Esophagus squamous epithelium (tissue), 5 donors: Measurements from ENCODE around the gene GRIK3. TPM values are rescaled to one million over a fixed set of nuclear protein-coding genes. Genes with fewer than 3 reads are reported as not detected.
"Not testable (repeated sequence)": the region's sequence is repeated elsewhere in the genome, so short reads cannot be mapped to it uniquely, and the experiment has no call there.

Source experiments
- DNase-seq: peaks from one replicate; lab custom pipeline; 2025; lab: John Stamatoyannopoulos, UW
- H3K27ac ChIP-seq, 4 donors: fragments of 200-600 bp; sonication (generic); one replicate each; pipeline ENCODE4 v1.5.1; 2016 to 2019; ENCODE audit warnings: mild to moderate bottlenecking in 1 of 4
- H3K27me3 ChIP-seq, 4 donors: fragments of 200-600 bp; sonication (generic); 1 replicate in 3 of 4; 2 replicates in 1 of 4; pipeline versions ENCODE4 v1.5.1 to v1.6.0; 2017 to 2021; ENCODE audit warnings: antibody characterized with exemption in 1 of 4
- H3K36me3 ChIP-seq, 3 donors: fragments of 200-600 bp; sonication (generic); one replicate each; pipeline ENCODE4 v1.5.1; 2016 to 2019
- H3K4me1 ChIP-seq, 3 donors: fragments of 200-600 bp; sonication (generic); one replicate each; pipeline ENCODE4 v1.5.1; 2017 to 2019
- H3K4me3 ChIP-seq, 4 donors: fragments of 200-600 bp; sonication (generic); 1 replicate in 3 of 4; 2 replicates in 1 of 4; pipeline ENCODE4 v1.5.1; 2016 to 2019; ENCODE audit warnings: mild to moderate bottlenecking in 2 of 4, moderate library complexity in 1 of 4
- H3K9me3 ChIP-seq, 3 donors: fragments of 200-600 bp; sonication (generic); one replicate each; pipeline ENCODE4 v1.5.1; 2016 to 2019
- CTCF ChIP-seq, 6 experiments: fragments of 450-650 bp in 4 of 6; fragments of 200-600 bp in 2 of 6; sonication (generic) in 2 of 6; IDR thresholded peaks; one replicate each; pipeline ENCODE4 v1.5.1; 2016 to 2019; ENCODE audit warnings: antibody characterized with exemption in 6 of 6, mild to moderate bottlenecking in 4 of 6, moderate library complexity in 4 of 6
- POLR2A ChIP-seq, 4 donors: fragments of 450-650 bp; IDR thresholded peaks; one replicate each; pipeline ENCODE4 v1.6.1; 2017; ENCODE audit warnings: antibody characterized with exemption in 4 of 4, mild to moderate bottlenecking in 4 of 4, moderate library complexity in 3 of 4
- WGBS, 2 donors: methylation state at CpG; one replicate each; pipeline ENCODE4 v1.1.5; 2018; 5-methylcytosine and 5-hydroxymethylcytosine counted together
- intact Hi-C: fragments of 100-400 bp; cut with DNase I; formaldehyde crosslinking; loops from one replicate; pipeline ENCODE4 v1.15.0; 2022
- total RNA-seq, 4 donors: library from RNA; depleted of rRNA; stranded (reverse); fragments of >200 nt; gene quantifications; one replicate each; pipeline ENCODE4 v1.1.0, GENCODE V29; 2016
- donor health status: DM: yes; HTN: yes; CAD: no.

GRIK3 gene
- total RNA-seq, 4 donors from 2014 or later = 0.11 to 0.38 (median 0.21) TPM; not detected in 1

GRCh38 chr1:36911561-36912364 lies 122.6 kb downstream of the GRIK3 start:
- Histone ChIP-seq H3K27ac (no peak overlapping the region), H3K27me3 (peaks cover 0 to 37% (median 0%) of the 10 kb centered on the region in 4 donors), H3K36me3 (no peaks in the 10 kb centered on the region), H3K4me1 (no peaks in the 10 kb centered on the region), H3K9me3 (no peaks in the 10 kb centered on the region), H3K4me3 (no peak overlapping the region)
- DNase-seq = no peak
- intact Hi-C loops = no loop called here
- WGBS, 2 donors = 72 to 74% methylated on average over 17 to 19 of the region's 21 CpGs
- TF ChIP-seq POLR2A (IDR thresholded peaks at IDR 0.05) (no peak), CTCF (IDR thresholded peaks at IDR 0.05) (no peak)

- no peaks in the 10 kb centered on the region for H3K9me3 ChIP-seq
- H3K4me3 ChIP-seq = no peak overlapping the region
- H3K27ac ChIP-seq = no peak overlapping the region
- no peaks in the 10 kb centered on the region for H3K4me1 ChIP-seq
- WGBS, 2 donors = 59 to 71% methylated on average over 8 to 9 of the region's 9 CpGs
- no peaks in the 10 kb centered on the region for H3K36me3 ChIP-seq
- no peak for DNase-seq
- no peak for TF ChIP-seq CTCF (IDR thresholded peaks at IDR 0.05)
- no peak for TF ChIP-seq POLR2A (IDR thresholded peaks at IDR 0.05)
- peaks cover 0 to 37% (median 0%) of the 10 kb centered on the region in 4 donors for H3K27me3 ChIP-seq
- intact Hi-C loops = no loop called here
Observed at GRCh38 chr1:36910886-36911540, 123.3 kb downstream of the GRIK3 start.

- no peak for DNase-seq
- WGBS, 2 donors = 43 to 56% methylated on average over 9 of the region's 10 CpGs
- Histone ChIP-seq H3K27me3 (peaks cover 0 to 37% (median 0%) of the 10 kb centered on the region in 4 donors), H3K36me3 (no peaks in the 10 kb centered on the region), H3K27ac (no peak overlapping the region), H3K9me3 (no peaks in the 10 kb centered on the region), H3K4me1 (no peaks in the 10 kb centered on the region), H3K4me3 (no peak overlapping the region)
- intact Hi-C loops = no loop called here
- TF ChIP-seq CTCF (IDR thresholded peaks at IDR 0.05) (no peak), POLR2A (IDR thresholded peaks at IDR 0.05) (no peak)
Observed at GRCh38 chr1:36909946-36910725, 124.2 kb downstream of the GRIK3 start.

- peaks cover 0 to 37% (median 0%) of the 10 kb centered on the region in 4 donors for H3K27me3 ChIP-seq
- 82 to 90% methylated on average over 8 to 10 of the region's 10 CpGs for WGBS, 2 donors
- H3K4me3 ChIP-seq, H3K36me3 ChIP-seq, H3K9me3 ChIP-seq, intact Hi-C loops, DNase-seq, H3K27ac ChIP-seq, H3K4me1 ChIP-seq: not testable (repeated sequence)
Observed at GRCh38 chr1:36909359-36909758, 125.0 kb downstream of the GRIK3 start.

GRCh38 chr1:36908096-36908495 lies 126.2 kb downstream of the GRIK3 start:
- Histone ChIP-seq H3K4me1 (no peaks in the 10 kb centered on the region), H3K27ac (no peak overlapping the region), H3K36me3 (no peaks in the 10 kb centered on the region), H3K9me3 (no peaks in the 10 kb centered on the region), H3K4me3 (no peak overlapping the region), H3K27me3 (peaks cover 0 to 27% (median 0%) of the 10 kb centered on the region in 4 donors)
- no peak for DNase-seq
- 69 to 75% methylated on average over 2 to 3 of the region's 3 CpGs for WGBS, 2 donors
- TF ChIP-seq POLR2A (IDR thresholded peaks at IDR 0.05) (no peak), CTCF (IDR thresholded peaks at IDR 0.05) (no peak)
- intact Hi-C loops = no loop called here
